Right atrium auricular region (tissue), 2 donors: ENCODE results near the gene PLA2G5. TPM values are rescaled to one million over a fixed set of nuclear protein-coding genes. Genes with fewer than 3 reads are reported as not detected.
"Not testable (repeated sequence)": the region's sequence is repeated elsewhere in the genome, so short reads cannot be mapped to it uniquely, and the experiment has no call there.

Experiments used
- DNase-seq: peaks from one replicate; pipeline ENCODE4 v3.0.0-alpha.2; 2019; ENCODE audit warnings: low spot score
- H3K27ac ChIP-seq, 2 donors: fragments of 200-600 bp; sonication (generic); 1 replicate in 1 of 2; 2 replicates in 1 of 2; pipeline ENCODE4 v1.5.1; 2016 to 2019
- H3K27me3 ChIP-seq, 2 donors: fragments of 200-600 bp; sonication (generic); one replicate each; pipeline versions ENCODE4 v1.5.1 to v1.6.0; 2017 to 2019
- H3K36me3 ChIP-seq: fragments of 200-600 bp; sonication (generic); one replicate; pipeline ENCODE4 v1.5.1; 2016
- H3K4me1 ChIP-seq, 2 donors: fragments of 200-600 bp; sonication (generic); one replicate each; pipeline versions ENCODE4 v1.5.1 to v1.6.0; 2017 to 2019
- H3K4me3 ChIP-seq, 2 donors: fragments of 200-600 bp; sonication (generic); 1 replicate in 1 of 2; 2 replicates in 1 of 2; pipeline ENCODE4 v1.5.1; 2017 to 2019; ENCODE audit warnings: mild to moderate bottlenecking in 1 of 2, moderate library complexity in 1 of 2
- H3K9me3 ChIP-seq, 2 donors: fragments of 200-600 bp; sonication (generic); one replicate each; pipeline ENCODE4 v1.5.1; 2019
- total RNA-seq, 2 donors: library from RNA; depleted of rRNA; stranded (reverse); fragments of >200 nt; gene quantifications; one replicate each; pipeline ENCODE4 v1.1.0, GENCODE V29; 2016
- TF ChIP-seq, protein P1 (sequence below), 2 donors: fragments of 200-600 bp; sonication (generic); IDR thresholded peaks; one replicate each; pipeline ENCODE4 v1.5.1; 2019; ENCODE audit warnings: antibody characterized with exemption in 2 of 2

Gene PLA2G5
- total RNA-seq, 2 donors from 2014 or later, result 115 to 149 TPM

DNA sequence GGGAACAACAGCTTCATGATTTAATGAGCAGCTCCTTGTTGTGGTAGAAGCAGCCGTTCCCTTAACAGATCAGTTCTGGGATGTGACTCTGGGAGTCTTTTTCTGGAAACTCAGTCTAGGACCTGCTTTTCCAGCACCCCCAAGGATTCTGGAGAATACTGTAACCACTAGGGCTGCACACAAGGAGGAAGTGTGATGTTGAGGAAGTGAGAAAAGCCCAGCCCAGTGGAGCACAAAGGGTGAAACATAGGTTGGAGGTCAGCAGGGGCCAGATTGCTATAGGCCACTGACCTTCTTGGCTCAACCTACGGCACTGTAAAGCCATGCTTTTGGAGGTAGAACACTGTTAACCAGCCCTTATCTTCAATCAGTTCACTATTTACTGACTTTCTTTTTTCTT, 10.1 kb upstream of the PLA2G5 start:
- Histone ChIP-seq H3K4me3 (no peak overlapping the region), H3K27me3 (no peaks in the 10 kb centered on the region), H3K27ac (no peak overlapping the region), H3K4me1 (peaks cover 0 to 37% of the 10 kb centered on the region in 2 donors), H3K36me3 (peaks cover 5% of the 10 kb centered on the region), H3K9me3 (no peaks in the 10 kb centered on the region)
- DNase-seq, result peak; percentile 56
- TF ChIP-seq, protein P1, sequence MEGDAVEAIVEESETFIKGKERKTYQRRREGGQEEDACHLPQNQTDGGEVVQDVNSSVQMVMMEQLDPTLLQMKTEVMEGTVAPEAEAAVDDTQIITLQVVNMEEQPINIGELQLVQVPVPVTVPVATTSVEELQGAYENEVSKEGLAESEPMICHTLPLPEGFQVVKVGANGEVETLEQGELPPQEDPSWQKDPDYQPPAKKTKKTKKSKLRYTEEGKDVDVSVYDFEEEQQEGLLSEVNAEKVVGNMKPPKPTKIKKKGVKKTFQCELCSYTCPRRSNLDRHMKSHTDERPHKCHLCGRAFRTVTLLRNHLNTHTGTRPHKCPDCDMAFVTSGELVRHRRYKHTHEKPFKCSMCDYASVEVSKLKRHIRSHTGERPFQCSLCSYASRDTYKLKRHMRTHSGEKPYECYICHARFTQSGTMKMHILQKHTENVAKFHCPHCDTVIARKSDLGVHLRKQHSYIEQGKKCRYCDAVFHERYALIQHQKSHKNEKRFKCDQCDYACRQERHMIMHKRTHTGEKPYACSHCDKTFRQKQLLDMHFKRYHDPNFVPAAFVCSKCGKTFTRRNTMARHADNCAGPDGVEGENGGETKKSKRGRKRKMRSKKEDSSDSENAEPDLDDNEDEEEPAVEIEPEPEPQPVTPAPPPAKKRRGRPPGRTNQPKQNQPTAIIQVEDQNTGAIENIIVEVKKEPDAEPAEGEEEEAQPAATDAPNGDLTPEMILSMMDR (IDR thresholded peaks at IDR 0.05), result no peak

DNA sequence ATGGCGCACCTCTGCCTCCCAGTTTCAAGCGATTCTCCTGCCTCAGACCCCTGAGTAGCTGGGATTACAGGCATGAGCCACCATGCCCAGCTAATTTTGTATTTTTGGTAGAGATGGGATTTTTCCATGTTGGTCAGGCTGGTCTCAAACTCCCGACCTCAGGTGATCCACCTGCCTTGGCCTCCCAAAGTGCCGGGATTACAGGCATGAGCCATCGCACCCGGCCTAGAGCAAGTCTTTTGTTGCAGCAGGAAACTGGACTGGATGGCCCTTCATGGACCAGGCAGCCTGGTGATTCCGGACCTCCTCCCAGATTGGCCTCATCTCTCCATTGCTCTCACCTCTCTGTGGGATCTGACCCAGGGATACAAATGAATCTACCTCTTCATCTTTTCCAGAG, 9.2 kb upstream of the PLA2G5 start:
- not testable (repeated sequence) for H3K36me3 ChIP-seq, H3K27ac ChIP-seq, H3K9me3 ChIP-seq, H3K4me3 ChIP-seq, H3K27me3 ChIP-seq
- peak; percentile 26 for DNase-seq
- peaks cover 0 to 28% of the 10 kb centered on the region in 2 donors for H3K4me1 ChIP-seq

DNA sequence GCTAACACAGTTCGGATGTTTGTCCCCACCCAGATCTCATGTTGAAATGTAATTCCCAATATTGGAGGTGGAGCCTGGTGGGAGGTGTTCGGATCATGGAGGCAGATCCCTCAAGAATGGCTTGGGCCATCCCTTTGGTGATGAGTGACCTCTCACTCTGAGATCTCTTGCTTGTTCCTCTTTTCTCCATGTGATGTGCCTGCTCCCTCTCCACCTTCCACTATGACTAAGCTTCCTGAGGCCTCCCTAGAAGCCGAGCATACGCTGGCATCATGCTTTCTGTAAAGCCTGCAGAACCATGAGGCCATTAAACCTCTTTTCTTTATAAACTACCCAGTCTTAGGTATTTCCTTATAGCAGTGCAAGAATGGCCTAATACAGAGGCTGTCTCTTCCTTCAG, 8.1 kb upstream of the PLA2G5 start:
- no peaks in the 10 kb centered on the region for H3K27me3 ChIP-seq
- H3K27ac ChIP-seq, result no peak overlapping the region
- H3K36me3 ChIP-seq, result peaks cover 5% of the 10 kb centered on the region
- H3K4me3 ChIP-seq, result no peak overlapping the region
- TF ChIP-seq, protein P1 (IDR thresholded peaks at IDR 0.05), result no peak
- H3K4me1 ChIP-seq, result peaks cover 0 to 24% of the 10 kb centered on the region in 2 donors
- peak; percentile 21 for DNase-seq
- H3K9me3 ChIP-seq, result no peaks in the 10 kb centered on the region

DNA sequence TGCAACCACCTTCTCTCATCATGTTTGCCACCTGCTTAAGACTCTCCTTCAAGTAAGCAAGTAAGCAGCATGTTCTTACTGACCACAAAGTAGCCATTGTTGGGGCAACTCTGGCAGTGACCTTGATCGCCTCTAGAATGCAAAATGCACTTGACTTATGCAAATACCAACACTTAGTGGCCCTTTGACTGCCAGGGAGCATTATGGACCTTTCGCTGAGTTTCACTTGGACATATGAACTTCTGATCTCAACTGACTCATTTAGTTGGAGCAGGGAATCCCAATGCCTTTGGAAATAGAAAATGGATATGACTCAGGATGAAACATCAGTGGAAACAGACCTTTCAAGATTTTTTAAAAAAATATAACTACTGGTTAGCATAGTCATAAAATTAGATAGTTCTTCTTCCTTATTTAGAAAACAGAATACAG, 6.1 kb upstream of the PLA2G5 start:
- H3K27ac ChIP-seq, result no peak overlapping the region
- DNase-seq, result no peak
- H3K36me3 ChIP-seq, result peaks cover 7% of the 10 kb centered on the region
- peaks cover 0 to 15% of the 10 kb centered on the region in 2 donors for H3K4me1 ChIP-seq
- TF ChIP-seq, protein P1 (IDR thresholded peaks at IDR 0.05), result no peak
- H3K9me3 ChIP-seq, result no peaks in the 10 kb centered on the region
- no peak overlapping the region for H3K4me3 ChIP-seq
- H3K27me3 ChIP-seq, result no peaks in the 10 kb centered on the region

DNA sequence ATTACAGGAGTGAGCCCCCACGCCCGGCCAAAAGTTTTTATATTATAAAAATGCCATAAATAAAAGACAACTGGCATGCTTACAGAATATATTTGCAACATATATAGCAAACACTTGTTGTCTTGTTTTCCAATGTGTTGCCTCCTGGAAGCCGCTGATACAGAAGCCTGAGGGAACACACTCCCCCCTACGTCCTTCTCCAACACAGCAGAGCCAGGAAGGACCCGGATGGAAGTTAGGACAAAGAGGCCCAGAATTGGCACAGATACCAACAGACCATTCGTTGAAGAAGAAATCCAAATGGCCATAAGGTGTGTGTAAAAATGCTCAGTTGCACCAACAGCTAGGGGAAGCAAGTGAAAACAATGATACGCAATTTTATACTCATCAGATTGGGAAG, 1.3 kb upstream of the PLA2G5 start:
- Histone ChIP-seq H3K9me3 (no peaks in the 10 kb centered on the region), H3K4me3 (no peak overlapping the region), H3K36me3 (peaks cover 9% of the 10 kb centered on the region), H3K4me1 (peaks cover 0 to 43% of the 10 kb centered on the region in 2 donors), H3K27me3 (no peaks in the 10 kb centered on the region), H3K27ac (peak overlapping the region in 1 of 2 donors; percentile 91)
- TF ChIP-seq, protein P1 (IDR thresholded peaks at IDR 0.05), result no peak
- peak; percentile 47 for DNase-seq

DNA sequence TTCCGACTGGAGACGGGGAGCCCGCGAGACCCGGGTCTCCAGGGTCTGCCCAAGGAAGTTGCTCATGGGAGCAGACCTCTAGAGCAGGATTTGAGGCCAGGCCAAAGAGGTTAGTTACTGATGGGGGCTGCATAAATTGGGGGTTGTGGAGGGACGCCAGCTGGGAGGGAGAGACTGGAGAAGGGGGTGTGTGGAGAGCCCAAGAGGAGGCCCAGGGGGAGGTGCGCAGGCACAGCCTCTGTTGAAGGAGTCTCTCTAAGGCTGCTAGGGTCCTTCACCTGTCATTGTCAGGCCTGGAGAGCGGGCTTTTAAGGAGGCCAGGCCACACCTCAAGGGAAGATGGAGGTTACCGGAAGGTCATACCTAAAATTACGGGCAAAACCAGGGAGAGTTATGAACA, 363 bp downstream of the PLA2G5 start:
- peak; percentile 57 for DNase-seq
- peak overlapping the region; percentile 88 to 91 for H3K27ac ChIP-seq
- TF ChIP-seq, protein P1 (IDR thresholded peaks at IDR 0.05), result no peak

More for the DNA sequence above, 363 bp downstream of the PLA2G5 start:
- peaks cover 12% of the 10 kb centered on the region for H3K36me3 ChIP-seq
- H3K4me1 ChIP-seq, result peaks cover 3 to 60% of the 10 kb centered on the region in 2 donors
- H3K4me3 ChIP-seq, result peak overlapping the region; percentile 51 to 55
- no peaks in the 10 kb centered on the region for H3K9me3 ChIP-seq
- no peaks in the 10 kb centered on the region for H3K27me3 ChIP-seq
